HG02852 (cell line): ENCODE results near the gene COPE.
"Not testable (repeated sequence)": the region's sequence is repeated elsewhere in the genome, so short reads cannot be mapped to it uniquely, and the experiment has no call there.

Source experiments
- ATAC-seq: cut with Tn5 transposase; IDR thresholded peaks from one replicate; pipeline ENCODE4 v1.9.1; 2021; ENCODE audit warnings: mild to moderate bottlenecking, moderate library complexity; ENCODE audit not compliant: unreplicated experiment

COPE gene

GRCh38 chr19:18910010-18910409 lies 9.2 kb downstream of the COPE start:
- ATAC-seq = no peak

GRCh38 chr19:18908917-18909619 lies 10.1 kb downstream of the COPE start:
- no peak for ATAC-seq

DNA sequence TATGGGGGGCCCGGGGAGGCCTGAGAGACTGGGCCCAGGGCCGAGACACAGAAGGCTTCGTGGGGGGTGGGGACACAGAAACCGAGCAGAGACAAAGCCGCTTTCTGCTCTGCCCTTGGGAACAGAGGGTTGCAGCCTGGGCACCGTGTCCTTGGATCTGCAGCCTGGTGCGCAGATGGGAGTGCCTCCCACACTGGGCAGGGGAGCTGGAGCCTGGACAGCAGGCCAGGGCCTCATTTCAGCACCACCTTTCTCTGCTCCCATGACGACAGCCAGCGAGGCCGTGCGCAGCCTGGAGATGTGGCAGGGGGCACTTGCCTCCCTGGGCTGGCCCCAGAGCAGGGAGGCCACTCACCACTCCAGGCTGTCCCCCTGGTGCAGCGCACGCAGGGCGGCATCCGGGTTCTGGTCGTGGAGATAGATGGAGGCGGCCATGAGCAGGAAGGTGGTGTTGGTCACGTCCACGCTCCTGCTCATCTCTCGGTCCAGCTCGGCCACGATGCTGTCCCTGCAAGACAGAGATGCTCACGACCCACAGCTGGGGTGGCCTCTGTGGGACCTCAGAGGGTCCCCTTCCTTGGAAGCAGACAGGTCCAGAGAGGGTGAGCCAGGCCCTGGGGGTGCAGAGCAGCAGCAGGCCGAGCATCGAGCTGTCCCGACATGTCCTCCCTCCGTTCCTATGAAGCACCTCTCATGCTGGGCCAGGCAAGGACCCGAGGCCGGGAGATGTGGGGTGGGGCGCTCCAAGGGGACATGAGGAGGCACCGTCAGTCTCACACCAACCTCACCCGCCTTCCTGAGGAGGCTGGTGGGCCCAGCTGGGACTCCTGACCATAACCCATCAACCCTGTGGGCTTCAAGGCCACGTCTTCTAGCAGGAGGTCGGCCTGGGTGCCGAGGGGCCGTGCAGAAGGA lies 12.3 kb downstream of the COPE start:
- ATAC-seq = no peak

- no peak for ATAC-seq
These were observed 13.5 kb downstream of the COPE start for GRCh38 chr19:18905513-18906236.

DNA sequence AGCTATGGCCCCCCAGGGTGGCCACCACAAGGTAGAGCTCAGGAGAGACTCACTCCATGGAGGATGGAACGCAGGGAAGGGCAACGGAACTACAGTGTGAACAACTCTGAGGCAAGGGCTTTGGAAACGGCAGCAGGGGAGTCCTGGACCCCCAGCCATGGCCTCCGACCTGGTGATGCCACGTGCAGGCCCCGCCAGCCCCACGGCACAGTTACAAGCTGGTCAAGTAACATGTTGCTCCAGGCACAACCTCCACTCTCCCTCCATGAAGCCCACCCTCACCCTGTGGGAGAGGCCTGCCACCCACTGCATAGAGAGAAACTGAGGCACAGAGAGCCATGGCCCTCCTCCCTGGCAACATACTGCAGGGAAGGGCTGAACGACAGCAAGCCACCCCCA lies 14.1 kb downstream of the COPE start:
- no peak for ATAC-seq

DNA sequence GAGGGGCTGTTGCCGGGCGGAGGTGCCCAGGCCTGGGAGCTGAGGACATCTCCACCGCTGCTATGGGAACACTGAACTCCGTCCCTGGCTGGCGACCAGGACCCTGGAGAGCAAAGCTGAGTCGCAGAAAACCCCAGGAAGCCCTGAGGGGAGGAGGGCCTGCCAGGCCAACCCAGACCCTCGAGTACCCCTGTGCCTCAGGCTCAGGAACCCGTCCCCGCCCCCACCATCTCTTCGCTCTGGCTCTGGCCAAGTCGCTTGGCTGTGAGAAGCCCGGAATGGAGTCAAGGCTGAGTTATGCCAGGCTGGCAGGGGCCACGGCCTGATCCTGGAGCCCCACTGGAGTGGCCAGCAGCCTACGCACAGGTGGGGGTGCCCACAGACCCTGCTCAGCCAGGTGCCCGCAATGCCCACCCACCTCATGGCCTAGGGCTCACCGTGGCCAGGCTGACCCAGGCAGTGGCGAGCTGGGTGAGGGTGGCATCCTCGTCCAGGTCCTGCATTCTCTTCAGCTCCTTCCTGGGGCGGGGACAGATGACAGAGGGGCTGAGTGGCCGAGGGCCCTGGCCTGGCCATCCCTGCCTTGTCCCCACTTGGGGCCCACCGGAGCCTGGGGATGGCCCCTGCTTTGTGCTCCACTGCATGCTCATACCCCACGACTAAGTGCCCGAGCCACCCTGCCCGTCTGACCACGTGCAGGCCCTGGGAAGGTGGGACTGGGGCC lies 14.7 kb downstream of the COPE start:
- ATAC-seq = no peak

DNA sequence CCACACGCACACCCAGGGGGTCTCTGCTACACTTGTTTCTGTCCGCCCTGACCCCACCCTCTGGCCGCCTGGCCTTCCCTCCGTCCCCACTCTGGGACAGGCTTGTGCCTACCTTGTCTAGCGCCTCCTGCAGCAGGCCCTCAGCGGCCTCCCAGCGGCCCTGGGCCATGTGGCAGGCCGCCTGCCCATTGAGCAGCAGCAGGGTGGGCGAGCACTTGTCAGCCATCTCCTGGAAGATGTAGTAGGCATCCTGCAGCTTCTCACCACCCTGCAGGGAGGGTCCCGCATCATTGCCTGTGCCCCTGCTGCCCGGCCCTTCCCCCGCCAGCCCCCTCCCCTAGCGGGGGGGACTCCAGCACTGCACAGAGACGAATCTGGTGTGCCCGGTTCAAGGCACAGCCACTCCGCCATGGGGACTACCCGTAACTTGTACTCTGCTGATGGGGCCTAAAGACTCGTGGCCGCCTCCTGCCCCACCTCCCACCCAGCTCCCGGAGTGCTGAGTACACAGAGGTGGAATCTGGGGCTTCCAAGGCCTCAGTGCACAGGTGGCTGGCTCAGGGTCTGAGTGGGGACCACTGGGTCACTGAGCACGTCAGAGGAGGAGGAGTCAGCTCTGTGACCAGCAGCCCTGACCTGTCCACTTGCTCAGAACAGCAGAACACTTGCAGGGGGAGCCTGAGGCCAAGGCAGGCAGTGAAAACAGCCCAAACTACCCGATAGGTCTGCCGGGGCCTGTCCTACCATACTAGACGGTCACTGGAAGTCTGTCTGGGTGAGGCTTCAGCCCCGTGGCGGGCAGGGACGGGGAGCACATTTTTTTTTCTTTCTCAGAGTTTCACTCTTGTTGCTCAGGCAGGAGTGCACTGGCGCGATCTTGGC lies 15.8 kb downstream of the COPE start:
- no peak for ATAC-seq

DNA sequence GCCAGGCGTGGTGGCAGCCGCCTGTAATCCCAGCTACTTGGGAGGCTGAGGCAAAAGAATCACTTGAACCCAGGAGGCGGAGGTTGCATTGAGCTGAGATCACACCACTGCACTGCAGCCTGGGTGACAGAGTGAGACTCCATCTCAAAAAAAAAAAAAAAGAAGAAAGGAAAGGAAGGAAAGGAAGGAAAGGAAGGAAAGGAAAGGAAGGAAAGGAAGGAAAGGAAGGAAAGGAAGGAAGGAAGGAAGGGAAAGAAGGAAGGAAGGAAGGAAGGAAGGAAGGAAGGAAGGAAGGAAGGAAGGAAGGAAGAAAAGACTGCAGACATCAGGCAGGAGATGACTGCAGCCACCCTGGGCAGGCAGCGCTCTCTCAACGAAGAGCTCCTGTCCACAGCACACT lies 16.7 kb downstream of the COPE start:
- ATAC-seq = not testable (repeated sequence)

DNA sequence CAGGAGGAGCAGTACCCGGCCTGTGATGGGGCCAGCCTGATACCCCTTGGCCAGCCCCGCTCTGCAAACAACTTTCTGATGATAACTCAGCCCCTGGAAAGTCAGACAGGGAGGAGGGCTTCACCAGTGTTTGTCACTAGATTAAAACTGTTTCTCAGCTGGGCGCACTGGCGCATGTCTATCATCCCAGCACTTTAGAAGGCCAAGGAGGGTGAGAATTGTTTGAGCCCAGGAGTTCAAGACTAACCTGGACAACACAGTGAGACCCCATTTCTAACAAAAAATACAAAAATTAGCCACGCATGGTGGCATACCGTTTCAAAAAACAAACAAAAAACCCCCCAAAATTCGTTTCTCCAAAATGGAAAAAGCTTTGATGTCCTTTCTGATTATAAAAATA lies 17.7 kb downstream of the COPE start:
- ATAC-seq = no peak

DNA sequence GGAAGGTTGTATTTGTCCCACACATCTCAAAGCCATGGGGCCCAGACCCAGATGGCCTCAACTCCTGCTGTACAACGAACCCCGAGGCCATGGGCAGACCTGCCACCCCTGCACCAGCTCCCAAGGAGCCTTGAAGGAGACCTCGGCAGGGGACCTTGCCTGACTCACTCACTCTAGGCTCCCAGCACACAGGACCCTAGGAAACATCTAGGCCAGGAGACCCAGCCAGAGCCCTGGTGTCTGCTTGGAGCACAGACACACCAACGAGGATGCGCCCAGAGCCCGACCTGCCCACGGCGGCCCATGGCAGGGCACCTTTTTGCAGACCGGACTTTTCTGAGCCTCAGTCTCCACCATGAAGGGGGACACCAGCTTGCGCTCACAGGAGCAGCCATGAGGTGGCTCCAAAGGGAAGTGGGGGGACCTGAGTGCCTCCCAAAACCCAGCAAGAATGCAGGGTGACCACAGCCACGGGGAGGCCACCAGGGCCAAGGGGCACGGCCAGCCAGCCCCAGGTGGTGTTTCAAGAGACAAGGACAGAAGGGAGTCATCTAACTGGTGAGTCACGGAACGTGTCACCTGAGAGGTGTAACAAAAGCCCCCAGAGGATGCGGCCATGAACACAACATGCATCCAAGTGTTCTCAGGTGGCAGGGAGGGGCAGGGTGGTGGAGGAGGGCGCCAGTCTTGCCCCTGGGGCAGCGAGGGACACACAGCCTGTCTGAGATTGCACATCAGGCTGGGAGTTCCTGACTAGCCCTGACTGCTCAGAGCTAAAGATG lies 18.3 kb downstream of the COPE start:
- no peak for ATAC-seq

DNA sequence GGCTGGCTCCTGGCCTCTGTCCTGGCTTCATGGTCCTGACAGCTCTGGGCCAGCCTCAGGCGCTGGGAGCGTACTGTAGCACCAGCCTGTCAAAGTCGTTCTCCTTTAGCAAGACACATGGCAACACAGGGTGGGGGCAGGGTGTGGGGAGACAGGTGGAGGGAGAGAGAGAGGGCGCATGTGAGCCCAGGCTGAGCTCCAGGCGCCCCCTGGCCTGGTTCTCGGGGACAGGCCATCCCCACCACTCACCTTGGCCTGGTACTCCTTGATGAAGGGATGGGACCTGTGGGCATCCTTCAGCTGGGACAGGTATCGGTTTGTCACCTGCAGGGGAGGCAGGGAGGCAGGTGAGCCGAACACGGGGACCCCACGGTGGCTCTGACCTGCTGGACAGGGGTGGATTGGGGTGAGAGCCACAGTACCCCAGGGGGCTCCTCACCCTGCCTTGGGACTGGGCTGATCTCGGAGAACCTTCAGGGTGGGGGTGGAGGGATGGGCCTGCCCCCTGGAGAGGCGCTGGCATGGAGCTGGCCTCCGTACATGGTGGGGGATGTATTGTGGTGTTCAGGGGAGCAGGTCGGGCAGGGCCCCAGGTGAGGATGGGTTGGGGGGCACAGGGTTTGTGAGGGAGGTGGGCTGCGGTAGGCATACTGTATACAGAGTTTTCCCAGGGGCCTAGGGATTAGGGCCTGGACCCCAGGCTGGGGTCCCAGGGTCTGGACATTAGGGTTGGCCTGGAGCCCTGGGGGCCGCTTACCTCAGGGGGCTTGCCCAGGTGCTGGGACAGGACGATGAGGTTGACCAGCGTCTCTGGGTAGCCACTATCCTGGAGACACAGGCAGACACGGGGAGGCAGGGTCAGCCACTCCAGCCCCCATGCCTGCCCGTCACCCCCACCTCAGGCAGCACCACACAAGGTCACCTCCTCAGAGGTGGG lies 19.3 kb downstream of the COPE start:
- no peak for ATAC-seq

DNA sequence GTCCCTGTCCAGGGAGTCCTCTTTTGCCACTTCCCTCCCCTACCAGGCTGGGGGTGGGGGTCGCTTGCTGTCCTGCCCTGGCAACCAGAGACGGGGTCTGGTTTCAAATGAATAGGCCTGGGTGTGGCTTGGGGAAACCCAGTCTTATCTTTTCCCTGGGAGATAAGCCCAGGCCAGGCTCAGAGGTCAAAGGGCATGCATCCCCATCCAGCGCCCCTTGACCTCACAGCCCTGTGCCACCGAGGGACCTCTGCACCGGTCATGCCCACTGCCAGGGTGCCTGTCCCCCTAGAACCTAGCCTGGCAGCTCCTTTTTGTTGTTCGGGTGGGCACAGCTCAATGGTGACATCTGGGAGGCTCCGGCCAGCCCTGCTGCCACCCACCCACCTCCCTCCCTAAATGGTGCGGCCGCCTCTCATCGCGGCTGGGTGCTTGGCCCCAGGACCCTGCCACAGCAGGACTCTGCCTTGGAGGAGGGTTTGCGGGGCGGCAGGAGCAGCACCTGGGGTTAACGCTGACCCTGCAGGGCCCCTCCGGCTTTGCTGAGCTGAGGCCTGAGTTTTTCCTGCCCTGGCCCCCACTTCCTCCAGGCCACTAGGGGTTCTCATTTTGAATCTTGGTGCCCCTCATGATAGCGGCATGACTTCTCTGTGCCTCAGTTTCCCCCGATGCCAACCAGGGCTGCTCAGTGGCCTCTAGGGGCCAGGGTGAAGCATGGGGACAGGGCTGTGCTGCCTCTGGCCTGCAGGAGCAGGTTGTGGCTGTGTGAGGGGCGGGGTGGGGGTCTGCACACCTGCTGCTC lies 20.4 kb downstream of the COPE start:
- ATAC-seq = no peak

DNA sequence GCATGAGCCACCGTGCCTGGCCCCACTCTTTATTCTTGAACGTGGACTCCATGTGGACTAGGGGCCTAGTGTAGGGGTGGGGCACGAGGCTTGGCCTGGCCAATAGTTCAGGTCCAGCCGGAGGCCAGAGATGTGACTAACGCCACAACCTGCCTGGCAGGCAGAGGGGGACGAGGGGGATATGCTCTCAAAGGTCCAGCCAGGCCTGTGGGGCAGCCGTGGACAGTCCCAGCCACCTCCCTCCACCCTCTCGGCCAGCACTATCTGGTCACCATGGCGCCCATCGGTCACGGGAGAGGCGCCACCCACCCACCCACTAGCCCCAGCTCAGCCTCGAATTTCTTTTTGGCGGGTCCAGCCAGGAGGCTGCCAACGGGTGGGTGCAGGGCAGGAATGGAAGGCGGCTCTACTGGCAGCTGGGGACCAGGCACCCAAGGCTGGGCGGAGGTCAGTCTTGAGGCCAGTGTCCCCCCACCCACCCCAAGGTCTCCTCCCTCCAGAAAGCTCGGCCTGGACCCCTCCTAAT lies 21.0 kb downstream of the COPE start:
- ATAC-seq = no peak

DNA sequence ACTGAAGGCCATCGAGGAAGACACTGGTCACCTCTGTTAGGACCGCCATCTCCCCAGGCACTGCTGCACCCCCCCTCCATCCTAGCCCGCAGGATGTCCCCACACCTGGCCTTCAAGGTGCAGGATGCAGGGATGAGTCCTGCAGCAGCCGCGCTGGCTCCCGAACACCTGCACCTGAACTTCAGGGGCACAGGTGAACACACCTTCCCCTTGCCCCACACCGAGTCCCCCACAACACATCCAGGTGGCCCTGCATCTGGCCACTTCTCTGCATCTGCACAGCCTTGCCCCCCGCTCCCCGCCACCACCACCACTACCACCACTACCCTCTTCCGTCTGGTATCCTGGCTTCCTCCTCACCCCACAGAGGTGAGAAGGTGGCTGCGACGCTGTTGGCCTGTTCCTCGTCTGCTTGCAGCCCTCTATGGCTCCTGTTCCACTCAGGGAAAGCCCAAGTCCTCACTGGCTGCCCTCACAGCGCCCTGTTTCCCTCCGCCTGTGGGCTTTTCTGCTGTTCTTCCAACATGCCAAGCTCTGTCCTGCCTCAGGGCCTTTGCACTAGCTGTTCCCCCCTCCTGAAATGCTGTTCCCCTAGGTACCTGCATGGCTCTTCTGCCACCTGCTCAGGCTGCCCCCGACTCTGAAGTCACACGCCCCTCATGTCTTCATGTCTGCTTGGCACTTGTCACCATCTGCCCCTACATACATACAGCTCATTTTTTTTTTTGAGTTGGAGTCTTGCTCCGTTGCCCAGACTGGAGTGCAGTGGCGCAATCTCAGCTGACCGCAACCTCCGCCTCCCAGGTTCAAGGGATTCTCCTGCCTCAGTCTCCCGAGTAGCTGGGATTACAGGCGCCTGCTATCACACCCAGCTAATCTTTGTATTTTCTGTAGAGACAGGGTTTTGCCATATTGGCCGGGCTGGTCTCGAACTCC lies 21.8 kb downstream of the COPE start:
- ATAC-seq = no peak

- ATAC-seq = no peak
These were observed 22.8 kb downstream of the COPE start for GRCh38 chr19:18896421-18896841.

- ATAC-seq = no peak
These were observed 23.3 kb downstream of the COPE start, which contains the start of gene CERS1 for GRCh38 chr19:18895824-18896341. CERS1 (minus strand) TSS chr19:18896158; CDS start chr19:18896072, 86 bp downstream.
